Ovary (tissue), 9 donors: ENCODE results near the gene SLC17A1. TPM values are rescaled to one million over a fixed set of nuclear protein-coding genes. Genes with fewer than 3 reads are reported as not detected.

Experiments used
- DNase-seq, 5 donors: peaks; one replicate each; pipeline ENCODE4 v3.0.0-alpha.2; 2019 to 2020
- H3K27ac ChIP-seq, 2 donors: fragments of 200-600 bp; one replicate each; pipeline versions ENCODE4 v1.5.1 to v1.8.0; 2019 to 2022
- H3K27me3 ChIP-seq: fragments of 200-600 bp; one replicate; pipeline ENCODE4 v1.8.0; 2022
- H3K36me3 ChIP-seq: fragments of 200-600 bp; sonication (generic); one replicate; pipeline ENCODE4 v1.5.1; 2019
- H3K4me1 ChIP-seq: one replicate; pipeline ENCODE4 v1.8.1; 2013; ENCODE audit warnings: mild to moderate bottlenecking, moderate library complexity; ENCODE audit not compliant: insufficient read depth
- H3K4me3 ChIP-seq: fragments of 200-600 bp; sonication (generic); one replicate; pipeline ENCODE4 v1.5.1; 2017
- H3K9me3 ChIP-seq, 2 donors: fragments of 200-600 bp in 1 of 2; sonication (generic) in 1 of 2; one replicate each; pipeline versions ENCODE4 v1.5.1 to v1.8.1; 2013 to 2019; ENCODE audit warnings: mild to moderate bottlenecking in 1 of 2, moderate library complexity in 1 of 2
- CTCF ChIP-seq, 3 donors: fragments of 450-650 bp in 2 of 3; fragments of 200-600 bp in 1 of 3; IDR thresholded peaks; one replicate each; pipeline versions ENCODE4 v1.5.1 to v1.8.0; 2016 to 2022; ENCODE audit warnings: antibody characterized with exemption in 3 of 3, mild to moderate bottlenecking in 1 of 3
- EP300 ChIP-seq: sonication (generic); formaldehyde crosslinking; IDR thresholded peaks from one replicate; pipeline ENCODE4 v1.6.1; 2017; ENCODE audit warnings: antibody characterized with exemption
- POLR2A ChIP-seq: fragments of 450-650 bp; IDR thresholded peaks from one replicate; pipeline ENCODE4 v1.6.1; 2017; ENCODE audit warnings: antibody characterized with exemption, mild to moderate bottlenecking, moderate library complexity
- WGBS, 3 donors: extraction: QIAGEN DNeasy Blood & Tissue Kit in 1 of 3; methylation state at CpG; one replicate each; pipeline versions ENCODE4 v1.1.5 to v1.1.7; 2013 to 2017; 5-methylcytosine and 5-hydroxymethylcytosine counted together
- intact Hi-C, 4 donors: fragments of 100-400 bp; cut with DNase I; formaldehyde crosslinking; loops; one replicate each; pipeline versions ENCODE4 v1.11.0 to v1.15.1; 2022 to 2023
- polyA plus RNA-seq, 2 donors: library from polyadenylated mRNA; stranded (reverse); fragments of 200-250 nt in 1 of 2; fragments of 350-450 nt in 1 of 2; fragmentation: Illumina TruSeq in 1 of 2; extraction: RNeasy Lipid Tissue Mini Kit (QIAGEN cat#74804) in 1 of 2; gene quantifications; one replicate each; pipeline ENCODE4 v1.2.3, GENCODE V29; 2013 to 2014
- total RNA-seq, 7 donors: library from RNA; depleted of rRNA in 2 of 7; stranded (reverse); fragments of >200 nt in 2 of 7; fragmentation: NEBNext Ultra II Directional in 3 of 7; extraction: Animal tissue kit (Norgen Biotek cat#: 25700) in 3 of 7; gene quantifications; one replicate each; pipeline versions ENCODE4 v1.1.0 to v1.2.4, GENCODE V29; 2016 to 2023
- donor health status: DM: no; HTN: no; CAD: no; lungs with moderate emphysema.
- donor health status: DM: no; HTN: no; CAD: no.
- donor health status: Bipolar disorder and iron deficiency.
- donor health status: DM: yes; HTN: yes; CAD: no.
- donor health status: DM: no; HTN: no; CAD: no.
- donor health status: DM: yes; HTN: yes; CAD: no.

Gene SLC17A1
- total and polyA plus RNA-seq, 9 donors = 0.06 TPM; not detected in 8

GRCh38 chr6:25862199-25862598 is 30.3 kb upstream of the SLC17A1 start:
- H3K4me3 ChIP-seq = no peak overlapping the region
- no peaks in the 10 kb centered on the region for H3K9me3 ChIP-seq
- no peaks in the 10 kb centered on the region for H3K4me1 ChIP-seq
- no peaks in the 10 kb centered on the region for H3K36me3 ChIP-seq
- H3K27me3 ChIP-seq = no peaks in the 10 kb centered on the region
- H3K27ac ChIP-seq = no peak overlapping the region
- no peak for DNase-seq
- no peak for TF ChIP-seq CTCF (IDR thresholded peaks at IDR 0.05)
- TF ChIP-seq EP300 = no peak
- TF ChIP-seq POLR2A = no peak
- 89 to 94% (median 92%) methylated on average over 4 of the region's 4 CpGs for WGBS, 3 donors
- intact Hi-C loops = no loop called here

GRCh38 chr6:25852756-25853155 is 20.9 kb upstream of the SLC17A1 start:
- Histone ChIP-seq H3K9me3 (no peaks in the 10 kb centered on the region), H3K27me3 (no peaks in the 10 kb centered on the region), H3K27ac (no peak overlapping the region), H3K4me1 (no peaks in the 10 kb centered on the region), H3K4me3 (no peak overlapping the region), H3K36me3 (no peaks in the 10 kb centered on the region)
- no peak for TF ChIP-seq EP300
- TF ChIP-seq CTCF (IDR thresholded peaks at IDR 0.05) = no peak
- TF ChIP-seq POLR2A = no peak
- intact Hi-C loops = no loop called here
- no peak for DNase-seq

GRCh38 chr6:25851961-25852360 is 20.1 kb upstream of the SLC17A1 start:
- TF ChIP-seq CTCF (IDR thresholded peaks at IDR 0.05) = no peak
- TF ChIP-seq EP300 = no peak
- Histone ChIP-seq H3K4me1 (no peaks in the 10 kb centered on the region), H3K27ac (no peak overlapping the region), H3K36me3 (no peaks in the 10 kb centered on the region), H3K4me3 (no peak overlapping the region), H3K9me3 (no peaks in the 10 kb centered on the region), H3K27me3 (no peaks in the 10 kb centered on the region)
- no peak for DNase-seq
- 44 to 51% (median 50%) methylated on average over 2 of the region's 2 CpGs for WGBS, 3 donors
- intact Hi-C loops = no loop called here

GRCh38 chr6:25844518-25844917 is 12.7 kb upstream of the SLC17A1 start:
- H3K36me3 ChIP-seq = no peaks in the 10 kb centered on the region
- H3K4me1 ChIP-seq = no peaks in the 10 kb centered on the region
- no peak for TF ChIP-seq CTCF (IDR thresholded peaks at IDR 0.05)
- DNase-seq = no peak
- intact Hi-C loops = no loop called here
- WGBS, 3 donors = 54 to 66% (median 66%) methylated on average over 2 of the region's 2 CpGs
- no peak overlapping the region for H3K27ac ChIP-seq
- no peaks in the 10 kb centered on the region for H3K9me3 ChIP-seq
- no peak overlapping the region for H3K4me3 ChIP-seq
- H3K27me3 ChIP-seq = no peaks in the 10 kb centered on the region

- DNase-seq = no peak
- intact Hi-C loops = no loop called here
- no peak overlapping the region for H3K4me3 ChIP-seq
- H3K9me3 ChIP-seq = no peaks in the 10 kb centered on the region
- no peak for TF ChIP-seq POLR2A
- no peaks in the 10 kb centered on the region for H3K4me1 ChIP-seq
- H3K27me3 ChIP-seq = no peaks in the 10 kb centered on the region
- WGBS, 3 donors = 97 to 100% (median 97%) methylated on average over 1 of the region's 1 CpG
- H3K36me3 ChIP-seq = no peaks in the 10 kb centered on the region
- no peak overlapping the region for H3K27ac ChIP-seq
Observed at GRCh38 chr6:25842526-25842925, 10.7 kb upstream of the SLC17A1 start.
